Measurements from ENCODE around the gene FARSA. TPM values are rescaled to one million over a fixed set of nuclear protein-coding genes. Genes with fewer than 3 reads are reported as not detected.
A peak's percentile ranks its signal among the peaks of the same experiment; 100 is the strongest.

Gene FARSA
- total and polyA plus RNA-seq, 3 donors from 2014 or later: 53.8 to 65.3 (median 55.1) TPM

DNA sequence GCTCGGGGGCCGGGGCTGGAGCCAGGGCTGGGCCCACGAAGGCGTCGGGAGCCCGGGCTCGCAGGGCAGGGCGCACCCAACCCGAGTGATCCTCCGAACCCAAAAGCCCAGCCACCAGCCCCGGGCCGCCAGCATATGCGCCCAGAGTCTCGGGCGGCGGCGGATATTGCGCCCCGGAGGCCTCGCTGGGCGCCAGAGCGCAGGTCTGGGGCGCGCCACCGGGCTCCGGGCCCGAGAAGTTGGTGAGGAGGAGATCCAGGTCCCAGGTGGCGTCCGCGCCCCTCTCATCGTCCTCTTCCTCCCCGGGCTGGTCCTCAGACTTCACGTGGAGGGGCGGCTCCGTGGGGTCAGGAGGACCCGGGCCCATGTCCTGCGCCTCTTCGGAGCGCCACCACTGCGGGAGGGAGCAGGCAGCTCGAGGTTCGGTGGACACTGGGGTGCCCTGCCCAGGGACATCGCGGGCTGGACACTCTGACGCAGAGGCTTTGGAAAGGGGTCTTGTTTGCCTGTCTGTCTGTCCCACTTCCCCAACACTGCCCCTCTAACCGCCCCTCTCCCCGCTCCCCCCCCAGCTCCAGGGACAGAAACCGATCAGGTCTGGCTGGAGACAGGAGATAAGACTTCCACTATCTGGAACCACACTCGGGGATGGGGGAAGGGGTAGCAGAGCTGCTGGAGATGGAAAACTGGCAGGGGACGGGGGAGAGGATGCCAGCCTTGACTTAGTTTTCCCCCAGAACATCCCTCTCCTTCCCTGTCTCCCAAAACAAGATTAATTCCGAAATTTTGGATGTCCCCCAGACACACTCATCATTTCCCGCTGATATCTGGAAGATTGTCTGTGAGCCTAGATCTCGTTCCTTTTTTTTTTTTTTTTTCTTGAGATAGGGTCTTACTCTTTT lies 47.5 kb downstream of the FARSA start:
- intact Hi-C loops (cut with DNase I; ENCODE audit: low total_unique reads): no loop called here
- Histone ChIP-seq H3K9me3 (no peaks in the 10 kb centered on the region), H3K36me3 (ENCODE audit: low read depth, missing control alignments) (no peaks in the 10 kb centered on the region), H3K4me3 (peak overlapping the region; percentile 43 to 48), H3K4me1 (peaks cover 3% of the 10 kb centered on the region), H3K27me3 (no peaks in the 10 kb centered on the region), H3K27ac (no peak overlapping the region)
- no peak for DNase-seq
- TF ChIP-seq CTCF (IDR thresholded peaks at IDR 0.05) (no peak), POLR2A (IDR thresholded peaks at IDR 0.05) (no peak)
- 15 to 16% methylated on average over 6 to 23 of the region's 53 CpGs for WGBS, 2 donors

DNA sequence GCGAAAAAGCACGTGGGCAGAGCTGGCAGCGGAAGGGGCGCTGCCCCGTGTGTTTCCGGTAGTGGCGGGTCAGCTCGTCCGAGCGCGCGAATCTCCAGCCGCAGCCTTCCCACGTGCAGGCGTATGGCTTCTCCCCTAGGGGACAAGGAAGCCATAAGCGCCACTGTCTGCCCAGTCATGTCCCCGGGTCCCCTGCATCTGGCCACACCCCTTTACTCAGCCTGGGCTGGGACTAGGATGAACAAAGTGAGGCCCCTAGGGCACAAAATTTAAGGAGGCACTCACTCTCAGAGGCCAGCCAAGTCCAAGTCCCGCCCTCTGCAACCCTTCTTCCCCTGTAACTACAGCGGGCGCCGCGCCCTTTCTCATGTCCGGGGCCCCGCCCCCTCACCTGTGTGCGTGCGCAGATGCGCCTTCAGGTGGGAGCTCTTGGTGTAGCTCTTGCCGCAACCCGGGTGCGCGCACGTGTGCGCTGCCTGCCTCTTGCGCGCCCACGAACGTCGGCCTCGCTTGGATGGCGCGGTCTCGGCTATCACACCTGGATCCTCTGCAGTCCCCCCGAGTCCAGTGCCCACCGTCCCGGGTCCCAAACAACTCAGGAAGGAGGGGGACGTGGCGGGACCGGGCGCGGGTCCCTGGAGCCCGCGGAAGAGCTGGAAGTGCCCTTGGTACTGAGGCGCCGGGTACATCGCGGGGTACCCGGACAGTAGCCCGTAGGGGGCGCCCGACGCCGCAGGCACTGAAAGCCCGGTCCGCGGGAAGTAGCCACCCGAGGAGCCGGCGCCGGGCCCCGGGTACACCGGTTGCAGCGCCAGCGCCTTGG lies 48.4 kb downstream of the FARSA start:
- Histone ChIP-seq H3K36me3 (ENCODE audit: low read depth, missing control alignments) (no peaks in the 10 kb centered on the region), H3K27me3 (no peaks in the 10 kb centered on the region), H3K27ac (no peak overlapping the region), H3K9me3 (no peaks in the 10 kb centered on the region), H3K4me1 (peaks cover 8% of the 10 kb centered on the region), H3K4me3 (peak overlapping the region; percentile 43 to 48)
- TF ChIP-seq POLR2A (IDR thresholded peaks at IDR 0.05): no peak
- peak; percentile 7 to 51 (median 36) for TF ChIP-seq CTCF (IDR thresholded peaks at IDR 0.05)
- DNase-seq: peak; percentile 78
- intact Hi-C loops (cut with DNase I; ENCODE audit: low total_unique reads): no loop called here
- WGBS, 2 donors: 4 to 26% methylated on average over 10 to 51 of the region's 73 CpGs

GRCh38 chr19:12884627-12884925 lies 48.9 kb downstream of the FARSA start:
- no peaks in the 10 kb centered on the region for H3K9me3 ChIP-seq
- H3K27ac ChIP-seq: no peak overlapping the region
- peak overlapping the region; percentile 43 to 48 for H3K4me3 ChIP-seq
- H3K36me3 ChIP-seq (ENCODE audit: low read depth, missing control alignments): no peaks in the 10 kb centered on the region
- no peaks in the 10 kb centered on the region for H3K27me3 ChIP-seq
- TF ChIP-seq POLR2A (IDR thresholded peaks at IDR 0.05): no peak
- TF ChIP-seq CTCF (IDR thresholded peaks at IDR 0.05): no peak
- no peak for DNase-seq
- peaks cover 8% of the 10 kb centered on the region for H3K4me1 ChIP-seq
- intact Hi-C loops (cut with DNase I; ENCODE audit: low total_unique reads): no loop called here
- 58% methylated on average over 5 to 12 of the region's 12 CpGs for WGBS, 2 donors

GRCh38 chr19:12884202-12884601 lies 49.3 kb downstream of the FARSA start:
- Histone ChIP-seq H3K9me3 (no peaks in the 10 kb centered on the region), H3K4me1 (peaks cover 8% of the 10 kb centered on the region), H3K27ac (no peak overlapping the region), H3K36me3 (ENCODE audit: low read depth, missing control alignments) (no peaks in the 10 kb centered on the region), H3K4me3 (no peak overlapping the region), H3K27me3 (no peaks in the 10 kb centered on the region)
- 71 to 85% methylated on average over 3 of the region's 3 CpGs for WGBS, 2 donors
- intact Hi-C loops (cut with DNase I; ENCODE audit: low total_unique reads): no loop called here
- no peak for TF ChIP-seq POLR2A (IDR thresholded peaks at IDR 0.05)
- TF ChIP-seq CTCF (IDR thresholded peaks at IDR 0.05): no peak
- DNase-seq: no peak
